ENCODE data around the gene C15orf39. TPM values are rescaled to one million over a fixed set of nuclear protein-coding genes. Genes with fewer than 3 reads are reported as not detected.
"Not testable (repeated sequence)": the region's sequence is repeated elsewhere in the genome, so short reads cannot be mapped to it uniquely, and the experiment has no call there.

Gene C15orf39
- polyA plus RNA-seq, 1 donor from 2014 or later: 6.3 TPM

GRCh38 chr15:75166489-75167063 is 35.1 kb upstream of the C15orf39 start:
- not testable (repeated sequence) for H3K36me3 Mint-ChIP-seq, H3K27ac Mint-ChIP-seq, H3K4me3 Mint-ChIP-seq, H3K9me3 Mint-ChIP-seq, H3K27me3 Mint-ChIP-seq
- H3K4me1 Mint-ChIP-seq: peaks cover 5 to 11% (median 8%) of the 10 kb centered on the region in 3 donors

DNA sequence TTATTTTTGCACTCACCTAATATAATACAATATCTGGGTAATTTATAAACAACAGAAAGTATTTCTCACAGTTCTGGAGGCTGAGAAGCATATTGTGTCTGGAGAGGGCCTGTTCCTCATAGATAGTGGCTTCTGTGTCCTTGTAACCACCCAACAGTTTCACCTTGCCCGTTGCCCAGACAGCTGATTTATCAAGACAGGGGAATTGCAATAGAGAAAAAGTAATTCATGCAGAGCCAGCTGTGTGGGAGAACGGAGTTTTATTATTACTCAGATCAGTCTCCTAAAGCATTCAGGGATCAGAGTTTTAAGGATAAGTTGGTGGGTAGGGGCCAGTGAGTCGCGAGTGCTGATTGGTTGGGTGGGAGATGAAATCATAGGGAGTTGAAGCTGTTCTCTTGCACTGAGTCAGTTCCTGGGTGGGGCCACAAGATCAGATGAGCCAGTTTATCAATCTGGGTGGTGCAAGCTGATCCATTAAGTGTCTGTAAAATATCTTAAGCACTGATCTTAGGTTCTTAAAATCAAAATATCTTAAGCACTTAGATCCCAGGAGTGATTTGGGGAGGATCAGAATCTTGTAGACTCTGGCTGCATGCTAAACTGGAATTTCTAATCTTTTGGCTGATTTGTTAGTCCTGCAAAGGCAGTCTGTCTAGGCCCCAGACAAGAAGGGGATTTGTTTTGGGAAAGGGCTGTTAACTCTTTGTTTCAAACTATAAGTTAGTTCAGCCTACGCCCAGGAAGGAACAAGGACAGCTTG is 33.9 kb upstream of the C15orf39 start:
- Mint-ChIP-seq H3K27me3 (peaks cover 1% of the 10 kb centered on the region), H3K27ac (no peak overlapping the region), H3K4me3 (peak overlapping the region in 1 of 4 donors; percentile 53), H3K36me3 (no peaks in the 10 kb centered on the region), H3K9me3 (peaks cover 0 to 2% (median 0%) of the 10 kb centered on the region in 3 donors), H3K4me1 (peaks cover 5 to 11% (median 8%) of the 10 kb centered on the region in 3 donors)

GRCh38 chr15:75168374-75168773 is 33.3 kb upstream of the C15orf39 start:
- no peak overlapping the region for H3K4me3 Mint-ChIP-seq
- peaks cover 0 to 2% (median 0%) of the 10 kb centered on the region in 3 donors for H3K9me3 Mint-ChIP-seq
- no peaks in the 10 kb centered on the region for H3K36me3 Mint-ChIP-seq
- H3K27me3 Mint-ChIP-seq: peaks cover 1% of the 10 kb centered on the region
- H3K27ac Mint-ChIP-seq: no peak overlapping the region
- H3K4me1 Mint-ChIP-seq: peaks cover 5 to 11% (median 8%) of the 10 kb centered on the region in 3 donors

GRCh38 chr15:75170203-75170602 is 31.5 kb upstream of the C15orf39 start:
- Mint-ChIP-seq H3K27me3 (peaks cover 1% of the 10 kb centered on the region), H3K36me3 (no peaks in the 10 kb centered on the region), H3K4me3 (no peak overlapping the region), H3K27ac (peak overlapping the region in 1 of 3 donors; percentile 64), H3K9me3 (no peaks in the 10 kb centered on the region), H3K4me1 (peaks cover 0 to 4% (median 2%) of the 10 kb centered on the region in 3 donors)

DNA sequence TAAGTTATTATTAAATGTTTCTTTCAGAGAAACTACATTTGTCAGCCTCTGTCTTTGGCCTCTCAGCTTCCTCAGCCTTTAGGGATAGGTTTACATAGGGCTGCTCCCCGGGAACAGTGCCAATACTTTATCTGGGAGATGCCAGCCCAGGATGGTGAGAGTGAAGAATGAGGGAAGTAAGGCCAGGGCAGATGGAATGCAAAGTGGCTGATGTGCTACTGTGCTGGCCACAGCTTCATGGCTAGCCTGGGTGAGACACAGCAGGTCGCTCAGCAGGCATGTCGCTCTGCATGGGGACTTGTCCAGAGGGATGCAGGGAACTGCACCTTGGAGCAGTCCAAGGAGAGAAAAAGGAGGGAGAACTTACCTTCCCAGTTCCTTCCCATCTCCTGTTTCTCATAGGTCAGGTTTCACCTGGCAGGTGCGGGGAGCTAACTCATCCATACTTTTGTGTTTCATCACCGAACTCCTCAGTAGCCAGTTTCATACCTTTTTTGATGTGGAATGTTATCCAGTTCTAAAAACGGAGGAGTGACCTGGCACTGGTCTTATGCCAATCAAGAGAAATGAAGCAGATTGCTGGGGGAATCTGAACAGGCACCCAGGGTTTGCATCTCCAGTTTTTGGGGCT is 30.9 kb upstream of the C15orf39 start:
- Mint-ChIP-seq H3K9me3 (no peaks in the 10 kb centered on the region), H3K27me3 (peaks cover 1% of the 10 kb centered on the region), H3K4me3 (no peak overlapping the region), H3K27ac (peak overlapping the region in 1 of 3 donors; percentile 64), H3K36me3 (no peaks in the 10 kb centered on the region), H3K4me1 (peaks cover 0 to 4% (median 2%) of the 10 kb centered on the region in 3 donors)

DNA sequence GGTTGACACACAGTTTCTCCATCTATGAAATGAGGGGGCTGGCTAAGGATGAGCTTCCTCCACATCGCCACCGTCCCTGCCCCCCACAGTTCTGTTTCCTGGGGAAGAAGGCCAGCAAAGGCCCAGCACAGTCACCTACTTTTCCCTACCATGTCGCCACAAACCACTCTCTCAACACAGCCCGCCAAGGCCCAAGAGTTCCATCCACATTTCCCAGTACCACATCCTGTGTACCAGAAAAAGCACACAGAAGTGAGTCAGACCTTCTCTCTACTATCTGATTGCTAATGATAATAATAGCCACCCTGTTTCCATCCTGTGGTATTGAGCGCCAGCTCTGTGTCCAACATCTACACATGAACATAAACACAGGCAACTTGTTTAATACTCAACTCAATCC is 30.3 kb upstream of the C15orf39 start:
- H3K4me1 Mint-ChIP-seq: peaks cover 0 to 4% (median 2%) of the 10 kb centered on the region in 3 donors
- peak overlapping the region in 2 of 3 donors; percentile 64 for H3K27ac Mint-ChIP-seq
- H3K4me3 Mint-ChIP-seq: no peak overlapping the region
- H3K9me3 Mint-ChIP-seq: no peaks in the 10 kb centered on the region
- H3K27me3 Mint-ChIP-seq: peaks cover 1% of the 10 kb centered on the region
- no peaks in the 10 kb centered on the region for H3K36me3 Mint-ChIP-seq

DNA sequence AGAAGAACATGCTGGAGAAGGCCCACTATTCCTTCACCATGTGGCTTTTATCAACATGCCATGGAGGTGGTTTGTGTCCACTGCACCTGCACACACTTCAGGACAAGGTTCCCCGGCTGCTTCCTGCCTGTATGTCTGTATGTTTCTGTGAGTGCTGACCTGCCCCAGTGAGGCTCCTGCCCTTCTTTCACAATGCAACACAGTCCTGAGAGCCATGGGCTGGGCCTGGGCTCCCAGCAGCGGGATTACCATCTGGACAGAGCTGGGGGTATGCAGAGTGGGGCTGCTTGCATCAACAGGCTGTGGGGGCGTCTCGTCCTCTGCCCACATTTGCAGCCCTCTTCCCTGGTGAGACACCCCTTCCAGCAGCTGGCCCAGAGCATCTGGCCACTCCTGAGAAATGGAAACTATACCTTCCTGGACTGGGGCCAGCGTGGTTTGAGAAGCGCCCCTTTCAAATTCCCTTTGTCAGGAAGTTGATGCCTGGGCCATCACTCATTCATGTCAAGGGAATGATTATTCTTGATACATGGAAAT is 29.3 kb upstream of the C15orf39 start:
- Mint-ChIP-seq H3K4me3 (no peak overlapping the region), H3K36me3 (no peaks in the 10 kb centered on the region), H3K4me1 (peaks cover 0 to 2% (median 0%) of the 10 kb centered on the region in 3 donors), H3K9me3 (no peaks in the 10 kb centered on the region), H3K27me3 (peaks cover 4% of the 10 kb centered on the region), H3K27ac (no peak overlapping the region)

GRCh38 chr15:75174102-75174501 is 27.6 kb upstream of the C15orf39 start:
- Mint-ChIP-seq H3K4me1 (peaks cover 0 to 3% (median 0%) of the 10 kb centered on the region in 3 donors), H3K27ac (no peak overlapping the region), H3K27me3 (peaks cover 12% of the 10 kb centered on the region), H3K9me3 (no peaks in the 10 kb centered on the region), H3K4me3 (no peak overlapping the region), H3K36me3 (peaks cover 1% of the 10 kb centered on the region)

GRCh38 chr15:75174729-75175128 is 27.0 kb upstream of the C15orf39 start:
- no peak overlapping the region for H3K27ac Mint-ChIP-seq
- H3K27me3 Mint-ChIP-seq: peaks cover 16% of the 10 kb centered on the region
- no peaks in the 10 kb centered on the region for H3K9me3 Mint-ChIP-seq
- H3K4me1 Mint-ChIP-seq: peaks cover 0 to 6% (median 4%) of the 10 kb centered on the region in 3 donors
- H3K36me3 Mint-ChIP-seq: peaks cover 1% of the 10 kb centered on the region
- H3K4me3 Mint-ChIP-seq: no peak overlapping the region

DNA sequence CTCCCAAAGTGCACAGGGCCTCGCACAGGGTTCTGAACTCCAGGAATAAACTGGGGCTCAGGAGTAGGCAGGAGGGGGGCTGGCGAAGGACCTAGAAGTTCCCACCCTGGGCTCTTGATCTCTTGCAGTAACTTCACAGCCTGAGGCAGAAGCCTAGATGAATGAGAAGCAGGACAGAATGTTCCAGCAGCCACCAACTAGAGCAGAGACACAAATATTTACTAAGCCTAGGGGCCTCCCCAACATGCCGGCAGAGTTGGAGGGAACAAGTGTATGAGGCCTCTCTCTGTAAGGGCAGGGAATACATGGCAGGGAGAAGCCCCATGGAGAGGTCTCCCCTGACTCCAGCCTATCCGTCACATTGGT is 25.3 kb upstream of the C15orf39 start:
- peaks cover 1% of the 10 kb centered on the region for H3K36me3 Mint-ChIP-seq
- H3K9me3 Mint-ChIP-seq: no peaks in the 10 kb centered on the region
- H3K4me3 Mint-ChIP-seq: no peak overlapping the region

DNA sequence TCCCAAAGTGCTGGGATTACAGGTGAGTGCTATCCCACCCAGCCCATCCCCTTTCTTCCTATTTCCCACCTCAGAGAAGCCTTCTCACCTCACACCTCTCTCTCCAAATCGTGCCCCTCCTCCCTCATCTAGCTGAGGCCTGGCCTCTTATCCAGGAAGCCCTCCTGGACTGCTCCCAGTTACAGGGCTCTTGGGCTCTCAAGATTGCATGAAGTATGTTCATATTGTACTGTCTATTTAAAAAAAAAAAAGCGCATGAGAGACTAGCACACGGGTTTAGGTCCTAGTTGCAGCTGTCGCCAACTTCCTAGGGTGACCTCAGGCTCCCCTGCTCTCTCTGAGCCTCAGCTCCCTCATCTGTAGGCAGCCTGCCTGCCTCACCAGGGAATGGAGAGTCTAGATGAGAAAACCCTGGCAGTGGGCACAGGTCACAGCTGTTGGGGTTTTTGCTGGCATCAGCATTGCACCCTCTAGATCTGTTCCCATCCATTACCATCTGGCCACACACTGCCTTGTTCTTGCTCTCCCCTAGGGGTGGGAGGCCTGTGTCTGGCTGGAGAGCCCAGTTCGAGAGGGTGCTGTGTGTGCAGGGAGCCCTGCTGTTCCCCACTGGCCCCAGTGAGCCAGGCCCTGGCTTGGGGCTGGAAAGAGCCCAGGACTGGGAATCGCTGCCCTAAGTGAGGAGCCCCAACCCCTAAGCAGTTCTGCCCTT is 24.2 kb upstream of the C15orf39 start:
- H3K27me3 Mint-ChIP-seq: peaks cover 37% of the 10 kb centered on the region
- peak overlapping the region in 1 of 4 donors; percentile 74 for H3K4me3 Mint-ChIP-seq
- peaks cover 0 to 7% (median 6%) of the 10 kb centered on the region in 3 donors for H3K4me1 Mint-ChIP-seq
- no peaks in the 10 kb centered on the region for H3K9me3 Mint-ChIP-seq
- H3K27ac Mint-ChIP-seq: no peak overlapping the region
- H3K36me3 Mint-ChIP-seq: peaks cover 1% of the 10 kb centered on the region

More for the DNA sequence above, 25.3 kb upstream of the C15orf39 start:
- Mint-ChIP-seq H3K27ac (no peak overlapping the region), H3K4me1 (peaks cover 0 to 7% (median 6%) of the 10 kb centered on the region in 3 donors), H3K27me3 (peaks cover 30% of the 10 kb centered on the region)

- peaks cover 37% of the 10 kb centered on the region for H3K27me3 Mint-ChIP-seq
- H3K27ac Mint-ChIP-seq: no peak overlapping the region
- H3K4me3 Mint-ChIP-seq: peak overlapping the region in 3 of 4 donors; percentile 30 to 74 (median 32)
- peaks cover 0 to 7% (median 6%) of the 10 kb centered on the region in 3 donors for H3K4me1 Mint-ChIP-seq
- peaks cover 1% of the 10 kb centered on the region for H3K36me3 Mint-ChIP-seq
- H3K9me3 Mint-ChIP-seq: no peaks in the 10 kb centered on the region
These were observed 23.3 kb upstream of the C15orf39 start for GRCh38 chr15:75178171-75178937.

DNA sequence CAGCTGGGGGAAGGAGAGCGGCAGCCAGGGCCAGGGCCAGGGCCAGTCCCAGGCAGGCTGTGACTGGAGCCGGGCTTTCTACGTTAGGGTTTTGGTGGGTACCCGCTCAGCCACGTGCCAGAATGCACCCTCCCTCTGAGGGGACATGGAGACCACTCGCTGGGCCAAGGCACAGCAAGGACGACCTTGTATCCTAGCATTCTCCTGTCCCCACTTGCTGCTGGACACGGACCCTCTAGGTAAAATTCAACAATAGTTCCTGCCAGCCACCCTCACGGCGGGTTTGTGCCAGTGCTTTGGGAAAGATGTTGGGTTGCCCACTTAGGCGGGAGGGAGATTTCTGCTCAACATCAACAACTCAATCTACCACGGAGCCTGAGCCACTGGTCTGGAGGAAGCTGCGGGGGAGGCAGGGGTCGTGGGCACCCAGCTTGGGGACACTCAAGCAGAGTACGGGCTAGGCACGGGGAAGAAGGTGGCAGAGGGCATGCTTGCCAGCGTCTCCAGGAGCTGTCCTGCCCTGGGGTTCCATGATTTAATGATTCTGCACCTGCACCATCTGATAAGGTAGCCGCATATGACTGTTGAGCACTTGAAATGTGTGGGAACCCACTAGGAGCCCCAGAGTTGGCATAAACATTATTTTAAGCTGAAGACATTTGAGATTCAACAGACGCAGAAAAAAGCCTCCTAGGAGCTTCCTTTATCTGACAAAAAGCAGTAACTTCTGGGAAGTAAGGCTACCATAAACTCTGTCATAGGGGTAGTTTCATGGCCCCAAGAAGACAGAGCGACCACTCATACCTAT is 22.5 kb upstream of the C15orf39 start:
- no peak overlapping the region for H3K27ac Mint-ChIP-seq
- peaks cover 37% of the 10 kb centered on the region for H3K27me3 Mint-ChIP-seq
- H3K4me1 Mint-ChIP-seq: peaks cover under 1 to 7% (median 6%) of the 10 kb centered on the region in 3 donors
- peak overlapping the region in 2 of 4 donors; percentile 71 to 77 for H3K4me3 Mint-ChIP-seq
- H3K36me3 Mint-ChIP-seq: peaks cover 1% of the 10 kb centered on the region
- H3K9me3 Mint-ChIP-seq: peaks cover 0 to under 1% (median 0%) of the 10 kb centered on the region in 3 donors

Measured in IgD-negative memory B cell (primary cell).